A172 (cell line): Measurements from ENCODE around the gene CRAT. TPM values are rescaled to one million over a fixed set of nuclear protein-coding genes. Genes with fewer than 3 reads are reported as not detected.

ENCODE experiments used
- DNase-seq: peaks from one replicate; pipeline ENCODE4 v3.0.0-alpha.2; 2015; ENCODE audit warnings: low spot score
- total RNA-seq: library from RNA; depleted of rRNA; stranded (reverse); fragments of >200 nt; shearing (Covaris generic); gene quantifications from 2 replicates; pipeline ENCODE4 v1.2.3, GENCODE V29; 2014

CRAT gene
- total RNA-seq, 1 experiment from 2014 or later, result 52.7 TPM

DNA sequence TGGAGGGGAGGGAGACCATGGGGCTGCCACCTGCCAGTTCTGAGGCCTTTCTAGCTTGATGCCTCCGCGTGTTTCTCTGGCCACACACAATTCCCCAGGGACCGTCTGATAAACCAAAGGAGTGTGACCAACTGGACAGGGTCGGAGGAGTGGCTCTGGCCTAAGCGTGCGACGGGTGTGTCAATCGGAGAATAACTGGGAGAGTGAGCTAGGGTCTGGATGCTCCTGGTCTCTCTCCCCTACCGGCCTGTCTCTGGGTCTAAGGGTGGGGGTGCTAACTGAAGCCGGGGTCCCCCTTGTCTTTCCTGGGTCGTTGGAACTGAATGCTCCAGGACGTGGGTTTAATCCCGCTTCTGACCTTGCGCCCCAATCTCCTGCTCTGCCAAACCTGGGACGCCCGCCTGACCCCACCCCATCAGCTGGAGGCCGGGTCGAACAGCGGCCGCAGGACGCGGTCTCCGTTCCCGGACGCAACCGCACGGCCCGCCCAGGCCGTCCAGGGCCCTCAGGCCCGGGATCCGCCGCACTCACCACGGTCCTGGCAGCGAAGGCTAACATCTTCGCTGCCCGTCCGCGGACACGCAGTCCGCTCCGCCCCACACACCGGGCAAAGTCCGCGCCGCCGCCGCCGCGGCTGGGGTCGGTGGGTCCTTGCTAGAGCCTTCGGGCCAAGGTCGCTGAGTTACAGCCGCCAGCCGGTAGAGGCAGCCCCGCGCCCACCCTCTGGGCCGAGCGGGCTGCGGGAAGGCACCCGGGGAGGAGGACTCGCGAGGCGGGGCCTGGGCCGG is 447 bp downstream of the CRAT start:
- peak; percentile 38 for DNase-seq

DNA sequence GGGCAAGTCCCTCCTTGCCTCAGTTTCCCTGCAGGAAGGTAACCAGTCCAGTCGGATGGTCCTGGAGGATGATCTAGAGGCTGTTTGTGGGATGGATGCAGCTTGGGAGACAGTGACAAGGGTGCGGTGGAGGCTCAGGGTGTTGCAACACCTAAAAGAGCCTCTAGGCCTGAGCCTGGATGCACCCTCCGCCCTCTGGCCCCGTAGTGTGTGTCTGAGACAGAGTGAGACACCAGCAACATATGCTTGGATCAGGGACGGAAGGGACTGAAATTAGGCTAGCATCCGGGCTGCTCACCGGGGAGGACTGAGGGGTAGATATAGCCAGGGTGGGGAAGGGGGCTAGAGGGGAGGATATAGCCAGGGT is 1.1 kb downstream of the CRAT start:
- no peak for DNase-seq

DNA sequence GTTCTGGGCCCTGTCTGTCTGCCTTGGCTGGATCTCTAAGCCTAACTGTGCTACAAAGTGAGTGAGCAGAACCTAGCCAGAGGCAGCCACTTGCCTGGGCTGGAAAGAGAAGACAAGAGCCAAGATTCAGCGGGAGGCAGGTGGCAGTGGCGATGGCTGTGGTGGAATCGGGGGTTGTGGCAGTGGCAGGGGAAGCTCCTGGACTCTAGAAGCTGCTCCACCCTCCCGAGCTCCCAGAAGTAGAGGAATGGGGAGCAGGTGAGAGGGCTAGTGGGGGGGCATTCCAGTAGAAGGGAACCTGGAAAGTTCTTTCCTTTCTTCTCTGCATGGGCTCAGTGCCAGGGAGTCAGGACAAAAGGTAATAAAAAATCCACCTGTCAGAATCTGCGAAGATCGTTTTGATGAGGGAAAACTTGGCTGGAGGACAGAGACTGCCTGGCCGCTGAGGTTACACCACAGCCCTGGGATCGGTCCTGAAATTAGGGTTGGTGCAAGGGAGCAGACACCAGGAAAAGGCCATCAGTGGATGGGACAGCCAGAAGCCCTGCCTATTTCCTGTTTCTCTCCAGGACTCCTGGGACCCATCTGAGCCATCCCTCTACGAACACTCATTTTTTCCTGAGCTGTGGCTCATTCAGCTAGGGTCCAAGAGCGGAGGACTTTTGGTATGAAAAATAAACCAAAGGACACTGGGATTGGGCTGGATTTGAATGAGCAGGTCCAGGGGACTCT is 1.6 kb downstream of the CRAT start:
- peak; percentile 22 for DNase-seq

DNA sequence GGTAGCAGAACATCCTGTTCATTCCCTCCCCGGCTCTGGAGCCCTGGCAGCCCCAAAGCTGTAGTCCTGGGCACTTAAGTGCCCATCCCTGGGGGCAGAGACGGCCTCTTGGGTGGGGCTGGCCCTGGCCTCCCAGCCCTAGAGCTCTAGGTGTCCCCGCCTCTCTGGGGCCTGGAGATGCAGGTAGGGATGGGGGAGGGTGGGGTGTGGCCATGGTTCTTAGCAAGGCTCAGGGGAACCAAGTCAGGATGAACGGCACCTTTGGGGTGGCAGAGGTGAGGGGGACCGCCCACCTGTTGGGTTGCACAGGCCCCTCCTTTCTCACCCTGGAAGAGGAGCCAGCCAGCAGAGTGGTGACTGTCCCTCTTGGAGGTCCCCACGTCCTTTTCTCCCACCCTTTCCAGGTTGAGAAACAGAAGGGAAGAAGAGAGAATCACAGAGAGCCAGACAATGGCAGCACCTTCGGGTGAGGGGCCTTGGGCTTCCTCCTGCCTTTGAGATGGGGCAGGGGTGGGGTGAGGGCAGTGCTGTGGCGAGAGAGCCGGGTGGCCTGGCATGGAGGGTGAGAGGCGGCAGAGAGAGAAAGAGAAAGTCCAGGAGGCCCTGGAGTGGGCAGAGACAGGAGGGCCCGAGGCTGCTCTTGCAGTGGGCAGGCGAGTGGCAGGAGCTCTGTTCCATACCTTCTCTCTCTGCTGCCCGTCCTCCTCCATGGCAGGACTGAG is 2.3 kb downstream of the CRAT start:
- DNase-seq, result no peak

DNA sequence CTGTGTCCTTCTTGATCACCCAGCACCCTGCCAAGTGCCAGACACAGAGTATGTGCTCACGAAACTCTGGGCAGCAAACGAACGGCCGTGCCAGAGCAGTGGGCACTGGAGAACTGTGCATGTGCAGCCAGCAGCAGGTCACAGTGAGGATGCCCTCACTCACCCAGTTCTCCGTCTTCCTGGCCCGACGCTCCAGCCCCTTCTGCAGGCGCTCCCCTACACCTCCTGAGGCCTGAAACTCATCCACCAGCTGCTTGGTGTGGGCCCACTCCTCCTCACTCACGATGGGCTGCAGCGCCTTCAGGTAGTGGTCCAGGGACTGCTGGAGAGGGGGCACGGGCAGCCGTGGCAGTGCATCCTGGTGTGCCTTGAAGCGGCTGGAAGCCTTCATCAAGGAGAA is 2.9 kb downstream of the CRAT start:
- no peak for DNase-seq

DNA sequence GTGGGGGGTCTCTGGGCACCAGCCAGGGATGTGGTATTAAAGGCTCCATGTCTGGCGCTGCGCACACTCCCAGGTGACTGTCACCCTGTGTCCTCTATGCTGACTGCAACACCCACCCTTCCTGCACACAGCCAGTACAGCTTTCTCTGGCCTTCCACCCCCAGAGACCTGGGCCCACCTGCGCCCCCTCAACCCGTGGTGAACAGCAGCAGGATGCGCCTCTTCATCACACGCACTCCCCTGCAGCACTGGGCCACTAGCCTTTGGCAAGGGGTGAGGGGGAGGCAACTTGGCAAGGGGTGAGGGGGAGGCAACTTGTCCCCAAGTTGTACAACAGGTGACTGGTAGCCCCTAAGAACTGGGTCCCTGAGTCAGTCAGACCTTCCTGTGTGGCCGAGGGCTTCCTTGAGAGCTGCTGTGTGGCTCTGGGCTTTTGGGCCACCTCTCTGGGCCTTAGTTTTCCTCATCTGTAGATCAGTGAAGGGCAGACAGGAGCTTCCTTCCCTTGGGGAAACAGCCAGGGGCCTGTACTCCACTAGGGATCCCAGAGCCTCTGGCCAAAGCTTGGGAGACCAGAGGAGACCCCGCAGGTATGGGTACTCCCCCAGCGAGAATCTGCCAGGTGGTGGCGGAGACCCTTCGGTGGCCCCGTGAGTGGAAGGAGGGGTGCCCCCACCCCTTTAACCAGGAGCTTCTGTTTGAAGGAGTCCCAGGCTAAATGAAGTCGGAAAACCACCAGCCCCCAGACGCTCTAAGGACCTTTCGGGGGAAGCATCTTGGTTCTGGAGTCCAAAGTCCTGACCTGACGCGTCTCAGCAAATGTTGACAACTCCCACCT is 4.5 kb downstream of the CRAT start:
- no peak for DNase-seq

DNA sequence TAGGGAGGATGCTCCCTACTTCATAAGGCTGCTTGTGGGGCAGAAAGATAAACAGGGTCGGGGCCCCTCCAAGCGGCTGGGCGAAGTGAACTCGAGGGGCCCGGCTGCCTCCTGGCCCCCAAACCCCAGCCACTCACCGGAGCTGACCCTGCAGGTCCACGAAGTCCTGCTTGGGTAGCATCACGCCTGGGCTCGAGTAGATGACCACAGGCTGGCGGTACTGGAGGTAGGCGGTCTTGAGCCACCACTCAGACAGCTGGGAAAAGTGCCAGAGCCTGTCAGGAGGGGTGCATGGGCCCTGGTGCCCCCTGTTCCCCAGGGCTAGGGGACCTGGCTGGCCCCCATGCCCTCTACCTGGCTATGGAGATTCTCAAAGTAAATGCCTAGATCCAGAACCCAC is 6.5 kb downstream of the CRAT start:
- no peak for DNase-seq

DNA sequence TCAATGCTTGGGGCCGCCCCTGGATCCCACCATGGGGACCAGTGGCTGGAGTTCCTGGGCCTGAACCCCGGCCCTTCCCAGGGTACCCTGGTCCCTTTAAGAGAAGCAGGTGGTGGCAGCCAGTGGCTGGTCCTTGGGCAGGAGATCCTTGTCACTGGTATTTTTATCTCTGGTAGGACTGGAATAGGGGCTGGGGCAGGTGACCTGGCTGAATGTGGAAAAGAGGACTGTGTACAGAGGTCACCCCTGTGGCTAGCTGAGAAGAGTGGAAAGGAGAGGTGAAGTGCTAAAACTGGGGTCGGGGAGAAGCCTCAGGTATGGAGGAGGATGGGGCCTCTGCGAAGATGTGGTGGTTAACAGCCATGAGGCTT is 7.0 kb downstream of the CRAT start:
- no peak for DNase-seq

DNA sequence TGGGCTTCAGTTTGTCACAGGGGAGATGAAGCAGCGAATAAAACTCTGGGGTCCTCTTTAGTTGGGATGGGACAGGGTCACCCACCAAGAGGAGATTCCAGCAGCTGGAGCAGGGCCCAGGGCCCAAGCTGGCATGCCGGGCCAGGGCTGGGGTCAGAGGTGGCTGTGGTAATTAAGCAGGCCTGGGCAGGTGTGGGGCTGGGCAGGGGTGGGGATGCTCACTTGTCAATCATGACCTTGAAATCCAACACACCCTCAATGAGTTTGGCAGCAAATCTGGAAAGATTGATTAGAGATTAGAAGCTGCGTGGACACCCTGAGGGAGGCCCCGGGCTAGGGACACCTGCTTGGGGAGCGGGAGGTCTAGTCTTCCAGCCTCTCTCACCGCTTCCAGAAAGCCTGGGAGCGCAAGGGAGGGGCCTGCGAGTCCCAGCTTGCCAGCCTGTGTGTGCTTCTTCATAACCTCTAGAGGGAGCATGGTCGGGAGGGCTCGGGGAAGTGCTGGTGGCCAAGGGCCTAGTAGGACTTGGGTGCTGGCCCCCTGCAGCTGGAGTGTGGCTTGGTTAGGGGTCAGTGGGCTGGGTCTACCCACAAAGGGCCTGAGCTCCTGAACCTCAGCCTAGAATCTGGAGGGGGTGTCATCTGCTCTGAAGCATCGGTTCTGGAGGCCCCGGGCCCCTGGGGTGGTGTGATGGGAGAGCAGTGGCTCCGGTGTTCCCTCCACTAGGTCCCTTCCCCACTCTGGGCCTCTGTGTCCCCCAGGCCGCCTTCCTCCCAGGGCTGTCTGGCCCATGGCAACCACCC is 7.6 kb downstream of the CRAT start:
- DNase-seq, result peak; percentile 47

DNA sequence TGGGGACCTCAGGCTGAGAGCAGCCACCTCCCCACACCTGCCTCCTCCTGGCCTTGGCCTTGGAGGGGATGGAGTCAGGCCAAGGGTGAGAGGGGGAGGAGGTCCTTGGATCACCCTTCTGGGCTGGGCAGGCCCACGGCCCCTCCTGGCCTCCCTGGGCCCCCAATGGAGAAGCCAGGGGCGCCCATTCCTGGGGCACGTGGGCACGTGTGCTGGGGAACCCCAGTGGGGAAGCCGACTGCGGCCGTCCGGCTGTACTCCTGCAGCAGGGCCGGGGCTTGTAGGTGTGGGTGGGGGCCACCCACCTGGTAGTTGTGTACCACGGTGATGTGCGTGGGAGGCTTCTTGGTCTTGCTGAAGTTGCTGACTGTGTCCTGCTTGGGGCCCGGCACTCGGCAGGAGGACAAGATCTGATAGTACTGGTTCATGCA is 8.5 kb downstream of the CRAT start:
- DNase-seq, result no peak

DNA sequence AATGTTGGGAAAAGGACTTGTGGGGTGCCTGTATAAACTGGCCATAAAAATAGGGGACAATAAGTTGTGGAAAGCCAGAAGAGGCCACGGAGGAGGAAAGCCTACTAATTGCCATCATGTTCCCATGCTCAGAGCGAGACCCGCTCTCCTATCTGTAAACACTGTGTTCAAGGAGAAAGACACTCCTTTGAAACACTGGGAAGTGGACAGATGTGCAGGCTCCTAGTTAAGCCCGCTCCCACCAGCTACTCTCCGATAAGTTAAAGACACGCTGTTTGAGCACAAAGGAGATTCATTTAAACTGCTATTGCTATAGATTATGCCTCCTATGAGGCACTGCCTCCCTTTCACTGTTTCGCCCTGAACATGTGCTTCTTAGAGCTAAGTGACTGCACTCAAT is 9.3 kb downstream of the CRAT start:
- no peak for DNase-seq

DNA sequence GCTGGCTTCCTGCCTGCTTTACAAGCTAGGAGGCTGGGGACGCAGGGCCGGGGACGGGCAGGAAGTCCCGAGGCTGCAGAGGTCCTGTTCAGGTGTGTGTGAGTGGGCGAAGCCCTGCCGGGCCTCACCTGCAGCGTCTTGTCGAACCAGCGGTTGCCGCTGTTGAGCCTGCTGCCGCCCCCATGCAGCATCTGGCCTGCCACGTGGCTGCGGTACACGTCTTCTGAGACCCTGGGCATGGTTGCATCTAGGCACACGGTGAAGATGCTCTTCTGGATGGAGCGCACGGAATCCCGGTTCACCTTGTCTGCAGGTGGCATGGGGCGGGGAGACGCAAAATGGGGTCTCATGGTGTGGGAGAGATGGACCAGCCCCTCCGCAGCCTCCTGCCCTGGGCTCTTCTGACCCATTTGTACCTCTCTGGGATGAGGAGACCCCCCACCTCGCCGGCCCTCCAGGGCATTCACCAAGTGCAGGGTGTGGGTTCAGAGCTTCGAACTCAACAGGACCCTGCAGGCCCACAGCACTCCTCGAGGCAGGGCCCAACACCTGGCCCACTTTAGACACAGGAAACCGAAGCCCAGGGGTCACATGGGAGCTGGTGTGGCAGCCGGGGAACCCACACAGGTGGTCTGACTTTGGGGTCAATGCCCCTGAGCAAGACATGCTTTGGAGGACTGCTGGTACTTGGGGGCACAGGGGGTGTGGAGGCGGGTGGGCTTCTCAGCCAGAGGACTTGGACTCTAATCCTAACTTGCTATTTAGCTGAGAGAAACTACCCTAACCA is 10.0 kb downstream of the CRAT start:
- no peak for DNase-seq

DNA sequence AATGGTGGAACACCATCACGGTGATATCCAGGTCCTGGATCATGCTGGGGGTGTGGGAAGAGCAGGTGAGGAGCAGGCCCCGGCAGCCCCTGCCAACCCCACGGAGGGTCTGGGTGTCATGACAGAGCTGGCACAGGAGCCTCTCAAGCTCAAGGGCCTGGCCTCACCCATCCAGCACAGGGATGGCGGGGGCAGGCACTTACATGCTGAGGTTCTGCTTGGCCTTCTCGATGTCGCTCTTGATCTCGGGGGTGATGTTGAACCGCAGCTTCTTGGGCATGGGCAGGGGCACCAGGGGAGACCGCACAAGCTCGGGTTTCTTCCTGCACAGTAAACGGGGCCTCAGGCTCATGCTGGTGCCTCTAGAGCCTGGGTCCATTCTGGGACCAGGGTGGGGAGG is 12.3 kb downstream of the CRAT start:
- no peak for DNase-seq

DNA sequence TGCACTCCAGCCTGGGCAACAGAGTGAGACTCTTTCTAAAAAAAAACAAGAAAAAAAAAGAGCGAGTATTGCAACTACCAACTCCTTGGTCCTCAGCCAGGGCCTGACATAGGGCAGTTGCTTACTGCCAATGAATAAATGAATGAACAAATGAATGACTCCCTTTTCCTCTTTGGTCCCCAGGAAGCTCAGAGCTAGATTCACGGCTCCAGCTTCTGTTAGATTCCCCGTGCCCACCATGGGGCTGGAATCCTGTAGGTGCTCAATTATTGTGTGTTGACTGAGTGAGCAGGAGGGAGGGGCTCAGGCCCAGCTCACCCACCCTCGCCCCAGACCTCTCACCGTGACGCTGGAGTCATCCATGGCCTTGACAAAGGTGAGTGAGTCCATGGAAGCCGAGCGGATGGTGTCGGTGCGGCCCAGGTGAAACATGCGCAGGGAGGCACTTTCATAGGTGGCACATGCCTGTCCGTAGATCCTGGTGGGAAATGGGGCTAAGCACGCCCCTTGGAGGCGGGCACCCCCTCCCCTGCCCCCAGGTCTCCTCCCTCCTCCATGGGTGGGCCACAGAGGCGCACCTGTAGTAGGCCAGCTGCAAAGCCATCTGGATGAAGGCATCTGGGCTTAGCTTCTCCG is 12.8 kb downstream of the CRAT start:
- no peak for DNase-seq

DNA sequence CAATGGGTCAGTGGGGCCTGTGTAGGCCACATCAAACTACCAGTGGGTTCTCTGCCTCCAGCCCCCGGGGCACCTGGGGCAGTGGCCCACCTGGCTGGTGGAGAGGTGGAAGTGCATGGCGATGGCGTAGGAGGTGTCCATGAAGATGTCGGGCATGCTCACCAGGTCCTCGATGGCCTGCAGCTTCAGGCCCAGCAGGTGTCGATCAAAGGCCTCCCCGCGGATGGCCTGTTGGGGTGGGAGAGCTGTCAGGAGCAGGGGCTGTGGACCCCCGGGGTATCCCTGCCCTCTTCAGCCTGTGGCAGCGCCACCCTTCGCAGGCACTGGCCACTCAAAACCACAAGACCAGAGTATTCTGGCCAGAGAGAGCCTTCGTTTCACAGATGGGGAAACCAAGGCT is 14.7 kb downstream of the CRAT start:
- DNase-seq, result no peak

DNA sequence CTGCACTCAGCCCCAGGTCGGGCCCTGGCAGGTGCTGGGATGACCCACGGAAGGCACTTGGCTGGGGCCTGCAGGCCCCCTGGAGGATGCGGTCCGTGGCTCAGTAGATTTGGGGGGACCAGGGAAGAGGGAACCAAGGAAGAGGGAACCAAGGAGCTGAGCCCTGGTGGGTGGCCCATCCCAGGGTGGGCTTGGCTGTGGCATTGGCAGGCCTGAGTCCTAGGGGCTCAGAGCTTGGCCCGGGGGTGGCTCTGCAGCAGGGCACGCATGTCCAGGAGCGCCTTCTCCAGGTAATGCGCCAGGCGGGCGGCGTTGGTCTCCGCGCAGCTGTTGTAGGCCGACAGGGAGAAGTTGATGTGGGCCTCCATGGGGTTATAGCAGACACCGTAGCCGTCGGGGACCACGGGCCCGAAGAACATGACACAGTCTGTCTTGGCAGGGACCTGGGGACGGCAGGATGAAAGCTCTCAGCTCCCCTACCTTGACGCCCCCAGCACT is 15.4 kb downstream of the CRAT start:
- no peak for DNase-seq

DNA sequence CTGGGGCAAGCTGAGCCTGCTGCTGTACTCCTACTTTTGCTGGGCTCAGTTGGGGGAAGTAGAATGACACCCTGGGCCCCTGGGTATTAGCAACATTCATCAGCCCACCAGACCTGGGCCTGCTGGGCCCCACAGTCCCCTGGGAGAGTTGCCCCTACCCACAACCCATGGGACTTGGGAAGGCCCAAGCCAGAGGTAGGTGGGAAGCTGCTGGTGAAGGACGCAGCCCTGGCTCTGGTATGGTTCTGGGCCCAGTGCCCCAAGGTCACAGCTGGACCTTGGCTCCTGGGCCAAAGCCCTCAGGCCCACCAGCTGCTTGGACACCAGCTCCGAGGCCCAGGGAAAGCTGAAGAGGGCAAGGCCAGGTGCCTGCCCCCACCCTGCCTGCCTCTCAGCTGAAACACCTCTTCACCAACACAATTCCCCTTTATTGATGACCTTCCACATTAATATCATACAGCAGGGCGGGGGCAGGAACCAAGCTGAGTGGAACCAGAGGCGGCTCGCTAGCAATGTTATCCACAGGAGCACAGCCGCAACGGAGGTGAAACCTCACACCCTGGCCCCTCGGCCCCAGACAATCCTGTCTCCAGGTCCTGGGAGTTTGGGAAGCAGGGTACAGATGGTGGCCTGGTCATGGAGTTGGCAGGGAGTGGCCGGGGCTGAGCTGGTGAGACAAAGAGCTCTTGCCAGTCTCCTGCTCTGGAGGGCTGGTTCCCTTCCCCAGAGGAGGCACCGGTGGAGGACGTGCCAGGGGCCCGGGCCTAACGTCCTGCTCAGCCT is 16.0 kb downstream of the CRAT start:
- no peak for DNase-seq

DNA sequence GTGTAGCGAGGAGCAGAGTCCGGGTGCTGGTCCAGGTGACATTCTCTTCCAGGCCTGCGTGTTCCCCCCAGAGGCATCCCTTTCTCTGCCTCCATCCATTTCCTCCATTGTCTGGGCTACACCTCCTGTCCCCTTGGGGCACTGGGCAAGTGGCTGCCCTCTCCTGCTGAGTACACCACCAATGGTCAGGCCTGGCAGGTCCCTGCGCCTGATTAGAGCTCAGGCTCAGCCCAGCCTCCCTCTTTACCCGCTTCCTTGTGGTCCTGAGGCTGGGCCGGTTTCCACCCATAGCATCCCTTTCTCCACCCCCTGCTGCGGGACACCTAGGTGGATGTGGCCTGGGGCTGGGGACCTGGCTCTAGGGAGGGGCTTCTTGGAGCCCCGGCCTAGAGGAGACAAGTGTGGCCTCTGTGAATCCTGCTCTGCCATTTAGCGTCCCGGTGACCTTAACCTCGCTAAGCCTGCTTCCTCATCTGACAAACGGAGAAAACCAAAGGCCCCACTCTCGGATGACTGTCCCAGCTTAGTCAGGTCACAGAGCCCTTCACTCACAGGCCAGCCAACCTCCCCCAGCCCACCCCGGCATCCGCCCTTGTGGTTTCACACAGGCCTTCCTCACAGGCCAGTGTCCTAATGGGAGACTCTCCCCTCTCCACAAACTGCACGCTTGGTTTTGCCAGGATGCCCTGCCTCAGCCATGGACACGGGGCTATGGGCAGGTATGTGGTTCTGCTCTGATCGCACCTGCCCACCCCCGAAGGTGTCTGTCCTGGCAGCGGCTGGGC is 16.8 kb downstream of the CRAT start:
- DNase-seq, result no peak
